GM21390 (cell line): Measurements from ENCODE around the gene DEDD.
"Not testable (repeated sequence)": the region's sequence is repeated elsewhere in the genome, so short reads cannot be mapped to it uniquely, and the experiment has no call there.

ENCODE experiments used
- ATAC-seq: cut with Tn5 transposase; IDR thresholded peaks from one replicate; pipeline ENCODE4 v1.9.1; 2021; ENCODE audit not compliant: unreplicated experiment

Gene DEDD

DNA sequence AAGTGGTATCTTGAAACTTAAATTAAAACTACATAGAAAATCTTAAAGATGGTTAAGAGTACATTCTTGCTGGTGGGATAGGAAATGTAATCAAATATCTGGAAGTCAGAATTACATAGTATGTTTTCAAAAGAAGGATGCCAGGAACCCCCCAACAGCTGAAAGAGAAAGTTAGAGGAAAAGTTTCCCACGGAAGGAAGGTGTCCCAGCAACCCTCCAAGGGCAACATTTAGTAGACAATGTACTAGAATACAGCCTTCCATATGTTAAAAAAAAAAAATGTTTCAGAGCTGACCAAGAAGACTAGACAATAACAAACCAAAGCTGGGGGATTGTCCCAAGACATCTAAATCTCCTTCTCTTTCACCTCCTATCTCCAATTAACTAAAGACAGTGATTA lies 2.2 kb downstream of the DEDD start:
- ATAC-seq, result no peak

DNA sequence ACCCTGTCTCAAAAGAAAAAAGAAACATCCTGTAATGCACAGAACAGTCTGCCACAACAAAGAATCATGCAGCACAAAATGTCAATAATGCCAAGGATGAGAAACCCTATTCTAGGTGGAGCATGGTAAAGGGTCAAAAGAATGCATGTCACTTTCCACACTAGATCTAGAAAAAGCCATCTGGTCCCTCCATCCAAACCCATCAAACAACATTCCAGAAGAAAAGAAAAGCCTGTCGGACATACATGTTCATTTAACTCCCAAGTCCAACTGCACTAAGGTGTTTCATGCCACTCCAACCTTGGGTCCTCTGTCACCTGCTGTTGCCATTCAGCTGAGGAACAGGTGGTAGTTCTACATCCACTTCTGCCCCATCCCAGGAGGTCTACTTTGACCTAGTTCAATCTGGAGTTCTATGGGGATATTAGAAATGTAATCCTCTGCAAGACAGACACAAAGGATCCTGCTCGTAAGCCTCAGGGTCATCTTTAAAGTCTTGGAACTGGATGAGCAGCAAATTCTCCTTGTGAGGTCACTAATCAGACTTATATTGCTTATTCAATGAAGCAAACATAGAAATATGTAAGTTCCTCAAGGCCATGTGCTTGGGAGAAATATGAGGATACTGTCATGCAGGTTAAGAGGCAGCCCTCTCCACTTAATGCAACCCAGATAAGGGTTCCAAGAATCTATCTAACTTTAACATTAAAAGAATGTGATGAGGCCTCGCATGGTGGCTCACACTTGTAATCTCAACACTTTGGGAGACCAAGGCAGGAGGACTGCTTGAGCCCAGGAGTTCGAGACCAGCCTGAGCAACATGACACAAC lies 3.7 kb downstream of the DEDD start:
- no peak for ATAC-seq

DNA sequence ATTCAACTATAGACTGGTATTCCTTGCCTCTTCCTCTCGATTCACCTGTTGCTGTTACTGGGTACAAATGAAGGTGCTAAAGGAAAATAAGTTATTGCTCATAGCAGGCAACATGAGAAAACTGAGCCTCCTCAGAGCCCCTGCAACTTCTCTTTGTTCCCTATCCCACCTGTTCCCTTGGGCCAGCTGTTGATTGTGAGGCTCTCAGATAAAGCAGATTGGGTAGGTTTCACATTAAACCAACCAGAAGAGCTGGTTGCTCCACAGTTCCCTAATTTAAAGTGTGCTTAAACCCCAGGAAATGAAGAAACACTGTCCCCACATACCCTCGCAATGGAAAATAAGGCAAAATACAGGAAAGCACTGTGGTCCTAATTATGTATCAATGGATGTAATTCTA lies 4.8 kb downstream of the DEDD start:
- ATAC-seq, result no peak

DNA sequence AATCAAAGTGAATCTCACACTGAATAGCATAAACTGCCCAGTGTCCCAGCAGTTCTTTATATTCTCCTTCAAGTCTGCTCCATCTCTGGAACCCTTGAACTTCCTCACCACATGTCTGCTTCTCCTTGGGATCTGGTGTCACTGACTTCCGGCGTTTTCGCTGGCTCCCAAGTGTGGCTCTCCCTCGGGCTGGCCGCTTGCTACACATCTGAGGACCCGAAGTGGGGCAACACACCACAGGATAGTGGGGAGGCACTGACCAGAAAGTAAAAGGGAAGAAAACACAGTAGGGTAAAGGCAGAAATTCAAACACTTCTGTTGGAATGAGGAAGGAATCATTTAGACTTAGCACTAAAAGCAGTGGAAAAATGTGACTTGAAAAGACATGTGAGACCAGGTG lies 9.5 kb downstream of the DEDD start:
- no peak for ATAC-seq

DNA sequence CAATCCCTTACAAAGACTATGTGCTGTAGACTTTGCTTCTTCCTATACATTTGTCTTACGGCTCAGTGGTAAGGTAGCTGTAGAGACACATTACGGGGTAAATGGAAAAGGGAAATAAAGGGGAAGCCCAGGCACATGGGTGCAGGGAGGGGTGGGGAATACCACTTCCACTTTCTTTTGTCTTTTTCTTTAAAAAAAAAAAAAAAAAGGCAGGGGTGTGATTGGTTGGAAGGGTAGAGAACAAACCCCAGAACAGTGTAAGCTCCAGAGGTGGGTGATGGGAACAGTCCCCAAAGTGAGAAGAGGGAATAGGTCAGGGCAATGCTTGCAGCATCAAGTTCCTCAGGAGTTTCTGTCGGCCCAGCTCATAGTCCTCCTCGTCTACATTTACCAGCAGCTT lies 10.6 kb downstream of the DEDD start:
- no peak for ATAC-seq

DNA sequence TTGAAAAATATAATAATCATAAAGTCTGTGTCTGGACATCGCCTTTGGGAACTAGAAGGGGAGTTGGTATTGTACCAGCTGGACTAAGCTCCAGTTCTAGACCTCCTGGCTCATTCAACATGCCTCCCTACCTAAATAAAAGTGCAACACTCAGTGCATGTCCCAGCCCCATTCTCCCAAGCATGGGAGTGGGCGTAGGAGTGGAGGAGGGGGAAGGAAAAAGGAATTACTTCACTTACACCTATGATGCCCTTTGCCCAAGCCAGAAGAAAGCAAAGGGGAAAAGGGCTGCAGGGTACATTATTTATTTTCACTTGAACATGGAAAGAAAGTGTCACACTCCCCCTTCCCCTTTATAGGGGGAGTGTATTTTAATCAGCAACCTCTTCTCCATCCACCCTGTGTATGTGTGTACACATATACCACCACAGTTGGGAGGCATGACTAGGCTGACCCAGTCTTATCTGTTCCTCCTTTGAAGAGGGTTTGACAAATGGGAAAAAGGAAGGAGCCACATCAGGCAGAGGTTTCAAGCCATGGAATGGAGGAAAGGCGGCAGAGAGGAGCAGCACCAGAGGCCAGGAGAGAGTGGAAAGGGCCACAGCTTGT lies 11.3 kb downstream of the DEDD start:
- ATAC-seq, result no peak

DNA sequence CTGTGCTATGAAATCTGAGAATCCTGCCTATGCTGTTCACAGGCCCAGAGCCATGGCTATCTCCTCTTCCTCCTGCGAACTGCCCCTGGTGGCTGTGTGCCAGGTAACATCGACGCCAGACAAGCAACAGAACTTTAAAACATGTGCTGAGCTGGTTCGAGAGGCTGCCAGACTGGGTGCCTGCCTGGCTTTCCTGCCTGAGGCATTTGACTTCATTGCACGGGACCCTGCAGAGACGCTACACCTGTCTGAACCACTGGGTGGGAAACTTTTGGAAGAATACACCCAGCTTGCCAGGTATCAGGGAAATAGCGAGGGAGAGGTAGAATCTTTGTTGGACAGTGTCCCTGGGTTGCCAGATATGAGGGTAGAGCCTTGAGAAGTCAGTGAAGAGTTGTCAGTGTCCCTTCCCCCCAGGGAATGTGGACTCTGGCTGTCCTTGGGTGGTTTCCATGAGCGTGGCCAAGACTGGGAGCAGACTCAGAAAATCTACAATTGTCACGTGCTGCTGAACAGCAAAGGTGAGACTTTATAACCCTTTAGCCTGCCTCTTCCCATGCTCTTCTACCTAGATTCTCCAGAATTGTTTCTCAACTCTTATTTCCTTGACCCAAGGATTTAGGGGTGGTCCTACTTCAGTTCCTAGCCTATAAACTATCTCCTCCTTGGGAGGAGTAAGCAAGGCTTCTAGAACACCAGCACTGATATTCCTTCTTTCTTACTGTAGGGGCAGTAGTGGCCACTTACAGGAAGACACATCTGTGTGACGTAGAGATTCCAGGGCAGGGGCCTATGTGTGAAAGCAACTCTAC lies 13.2 kb downstream of the DEDD start:
- ATAC-seq, result peak; percentile 46

DNA sequence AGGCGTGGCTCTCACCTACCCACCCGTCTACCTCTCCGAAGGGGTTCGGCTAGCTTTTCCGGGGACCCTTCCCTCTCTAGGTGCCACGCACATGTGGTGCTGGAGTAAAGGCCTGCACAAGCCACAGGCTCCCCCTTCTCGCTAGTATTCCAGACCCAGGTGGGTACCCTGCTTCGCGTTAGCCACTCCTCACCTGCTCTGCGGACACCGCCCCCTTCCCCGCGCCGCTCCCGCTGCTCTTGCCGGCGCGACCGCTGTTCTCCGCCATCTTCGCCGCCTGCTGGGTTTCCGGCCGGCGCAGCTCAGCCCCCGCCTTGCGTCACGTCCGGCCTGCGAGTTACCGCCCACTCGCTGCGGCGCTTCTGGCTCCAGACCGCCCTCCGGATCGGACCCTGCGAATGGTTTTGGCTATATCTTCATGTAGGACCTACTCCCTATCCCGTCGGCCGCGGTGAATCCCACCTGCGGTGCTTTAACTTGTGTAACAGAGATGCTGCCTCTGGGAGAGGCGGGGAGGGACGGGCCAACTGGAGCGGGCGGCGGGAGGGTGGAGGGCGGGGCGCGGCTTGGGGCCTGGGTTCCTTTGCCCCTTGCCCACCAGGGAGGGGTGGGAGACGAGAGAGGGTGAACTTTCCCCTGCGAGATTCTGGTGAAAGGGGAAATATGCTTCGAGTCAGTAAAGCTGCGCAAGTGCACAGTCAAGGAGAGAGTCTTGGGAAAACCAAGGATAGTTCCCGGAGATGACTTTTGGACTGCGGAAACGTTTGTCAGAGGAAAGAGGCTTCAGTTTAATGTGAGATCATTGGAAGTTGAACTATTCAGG lies 14.5 kb downstream of the DEDD start, which contains the start of the genes NIT1 and PFDN2:
Gene NIT1, plus strand, starts transcription at position 347 of the 823 bp plus-strand sequence. Its CDS starts 72 bp downstream, at position 419.
Gene PFDN2, minus strand, starts transcription at position 279 of the 823 bp plus-strand sequence. Its CDS starts 11 bp downstream, at position 268.
- ATAC-seq, result peak; percentile 77

DNA sequence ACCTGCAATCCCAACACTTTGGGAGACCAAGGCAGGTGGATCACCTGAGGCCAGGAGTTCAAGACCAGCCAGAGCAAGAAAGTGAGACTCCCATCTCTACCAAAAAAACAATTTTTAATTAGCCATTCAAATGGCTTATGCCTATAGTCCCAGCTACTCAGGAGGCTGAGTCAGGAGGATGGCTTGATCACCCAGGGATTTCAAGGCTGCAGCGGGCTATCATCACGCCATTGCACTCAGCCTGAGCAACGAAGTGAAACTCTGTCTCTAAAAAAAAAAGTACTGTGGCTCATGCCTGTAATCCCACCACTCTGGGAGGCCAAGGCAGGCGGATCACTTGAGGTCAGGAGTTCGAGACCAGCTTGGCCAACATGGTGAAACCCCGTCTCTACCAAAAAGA lies 16.5 kb downstream of the DEDD start:
- not testable (repeated sequence) for ATAC-seq

DNA sequence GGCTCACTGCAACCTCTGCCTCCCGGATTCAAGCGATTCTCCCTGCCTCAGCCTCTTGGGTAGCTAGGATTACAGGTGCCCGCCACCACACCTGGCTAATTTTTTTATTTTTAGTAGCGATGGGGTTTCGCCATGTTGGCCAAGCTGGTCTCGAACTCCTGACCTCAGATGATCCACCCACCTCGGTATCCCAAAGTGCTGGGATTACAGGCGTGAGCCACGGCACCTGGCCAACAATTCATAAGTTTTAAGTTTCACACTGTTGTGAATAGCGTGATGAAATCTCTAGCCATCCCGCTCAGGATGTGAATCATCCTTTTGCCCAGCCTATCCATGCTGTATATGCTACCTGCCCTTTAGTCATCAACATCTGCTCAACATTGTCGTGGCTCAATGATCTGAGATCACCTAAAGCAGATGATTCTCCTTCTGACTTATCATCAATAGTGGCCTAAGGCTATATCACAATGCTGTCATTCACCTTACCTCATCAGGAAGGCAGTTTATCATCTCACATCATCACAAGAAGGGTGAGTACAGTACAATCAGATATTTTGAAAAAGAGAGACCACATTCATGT lies 17.2 kb downstream of the DEDD start:
- no peak for ATAC-seq

DNA sequence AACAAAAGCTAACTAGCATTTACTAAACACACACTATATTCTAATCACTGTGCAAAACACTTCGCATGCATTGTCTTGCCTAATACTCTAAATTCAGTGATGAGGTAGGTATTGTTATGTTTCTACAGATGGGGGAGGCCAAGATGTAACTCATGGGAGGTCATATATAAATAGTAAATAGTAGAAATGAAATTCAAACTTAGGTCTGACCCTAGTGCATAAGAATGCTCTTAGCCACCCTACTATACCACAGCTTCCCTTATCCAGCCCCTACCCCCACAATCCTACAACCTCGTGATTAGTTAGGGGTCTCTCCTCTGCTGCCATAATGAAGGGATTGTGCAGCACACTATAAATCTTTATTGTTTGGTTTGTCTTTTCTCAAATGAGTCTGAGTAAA lies 17.9 kb downstream of the DEDD start:
- no peak for ATAC-seq

DNA sequence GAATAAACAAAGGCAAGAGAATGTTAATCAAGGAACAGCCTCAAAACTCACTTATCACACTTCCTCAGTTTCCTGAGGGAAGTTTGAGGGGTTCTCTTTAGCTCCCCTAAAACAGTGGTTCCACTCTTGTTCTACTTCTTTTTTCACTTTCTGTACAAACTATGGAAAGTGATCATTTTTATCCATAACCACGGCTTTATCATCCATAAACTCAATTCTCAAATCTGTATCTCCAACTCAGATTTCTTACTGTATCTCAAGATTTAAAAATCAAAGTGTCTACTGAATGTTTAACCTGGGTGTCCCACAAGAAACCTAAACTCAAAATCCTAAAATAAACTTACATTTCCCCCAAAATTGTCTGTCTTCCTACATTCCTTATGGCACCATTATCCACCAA lies 18.6 kb downstream of the DEDD start:
- ATAC-seq, result no peak

DNA sequence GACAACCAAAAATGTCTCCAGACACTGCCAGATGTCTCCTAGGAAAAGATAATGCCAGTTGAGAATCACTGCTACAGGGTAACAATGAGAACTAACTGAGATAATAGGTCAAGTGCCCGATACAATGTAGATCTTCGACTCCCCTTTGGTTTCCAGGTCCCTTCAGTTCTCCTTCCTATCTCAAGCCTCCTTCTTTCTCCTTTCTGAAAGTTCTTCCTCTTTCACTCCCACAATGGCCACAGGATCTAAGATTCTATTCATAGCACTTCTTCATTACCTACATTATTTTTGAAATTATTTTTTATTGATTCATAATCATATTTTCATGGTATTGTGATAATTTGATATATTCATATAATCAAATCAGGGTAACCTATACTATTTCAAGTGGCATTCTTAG lies 20.9 kb downstream of the DEDD start:
- ATAC-seq, result no peak

DNA sequence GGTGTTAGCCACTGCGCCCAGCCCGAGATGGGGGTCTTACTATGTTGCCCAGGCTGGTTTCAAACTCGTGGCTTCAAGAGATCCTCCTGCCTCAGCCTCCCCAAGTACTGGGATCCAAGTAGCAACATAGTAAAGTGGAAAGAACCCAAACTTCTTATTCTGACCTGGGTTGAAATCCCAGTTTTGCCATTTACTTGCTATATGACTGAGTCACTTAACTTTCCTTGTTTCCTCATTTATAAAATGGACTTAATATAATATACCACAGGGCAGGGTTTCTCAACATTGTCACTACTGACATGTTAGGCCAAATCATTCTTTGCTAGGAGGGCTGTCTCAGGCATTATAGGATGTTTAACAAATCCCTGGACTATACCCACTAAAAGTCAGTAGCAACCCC lies 21.4 kb downstream of the DEDD start:
- ATAC-seq, result no peak

DNA sequence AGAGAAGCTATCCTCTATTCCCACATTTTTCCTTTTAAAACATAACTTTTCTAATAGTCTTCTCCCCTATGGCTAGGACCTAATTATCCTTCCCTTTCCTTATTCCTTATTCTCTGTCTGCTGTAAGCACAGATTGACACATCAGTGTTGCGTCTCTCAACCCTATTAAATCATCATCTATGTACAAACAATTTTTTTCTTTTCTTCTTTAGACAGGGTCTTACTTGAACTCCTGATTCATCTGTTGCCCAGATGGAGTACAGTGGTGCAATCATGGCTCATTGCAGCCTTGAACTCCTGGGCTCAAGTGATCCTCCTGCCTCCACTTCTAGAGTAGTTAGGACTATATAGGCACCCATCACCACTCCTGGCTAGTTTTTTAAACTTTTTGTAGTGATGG lies 26.0 kb downstream of the DEDD start:
- ATAC-seq, result no peak

DNA sequence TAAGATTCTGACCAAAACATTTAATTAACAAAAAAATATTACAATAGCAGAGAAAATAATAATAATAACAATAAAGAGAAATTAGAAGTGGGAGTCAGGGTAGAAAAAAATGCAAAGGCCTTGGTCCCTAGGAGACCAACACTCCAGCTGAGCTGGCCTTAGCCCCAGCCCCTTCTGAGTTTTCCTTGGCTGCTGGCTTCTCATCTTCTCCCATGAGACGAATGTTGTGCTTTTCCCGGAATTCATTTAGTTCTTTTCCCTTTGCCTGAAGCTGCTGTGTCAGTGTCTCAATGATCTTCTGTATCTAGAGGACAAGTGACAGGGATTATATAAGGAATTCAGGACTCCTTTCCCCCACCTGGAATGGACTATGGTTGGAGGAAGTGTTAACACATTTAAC lies 31.9 kb downstream of the DEDD start:
- ATAC-seq, result no peak

DNA sequence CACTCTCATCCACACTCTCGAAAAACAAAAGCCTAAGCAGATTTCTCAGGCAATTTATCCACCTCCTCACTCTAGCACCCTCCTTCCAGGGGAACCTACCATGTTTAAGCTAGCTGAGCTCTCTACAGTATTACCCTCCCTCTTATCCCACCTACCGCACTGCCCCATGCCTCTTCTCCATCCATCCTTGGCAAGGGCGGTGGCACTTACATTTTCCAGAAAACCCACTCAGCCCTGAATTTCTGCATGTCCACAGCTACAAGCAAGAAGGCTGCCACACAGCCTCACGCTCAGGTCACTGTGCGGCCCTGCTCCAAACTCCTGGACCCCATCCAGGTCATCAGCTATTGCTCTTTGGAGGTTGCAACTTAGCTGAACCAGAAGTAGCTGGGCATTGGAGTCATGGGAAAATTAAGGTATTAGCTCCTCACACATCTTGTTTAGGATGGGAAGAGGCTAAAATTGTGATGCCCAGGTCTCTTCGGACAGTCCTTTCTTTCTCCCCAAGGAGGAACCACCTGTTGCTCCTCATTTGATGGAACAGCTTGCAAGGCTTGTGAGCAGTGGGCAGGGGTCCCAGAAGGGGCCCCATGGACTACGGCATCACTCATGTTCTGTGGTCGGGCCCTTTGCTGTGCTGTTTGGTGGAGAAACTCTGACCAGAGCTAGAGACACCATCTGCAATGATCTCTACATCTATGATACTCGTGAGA lies 33.2 kb downstream of the DEDD start:
- no peak for ATAC-seq

DNA sequence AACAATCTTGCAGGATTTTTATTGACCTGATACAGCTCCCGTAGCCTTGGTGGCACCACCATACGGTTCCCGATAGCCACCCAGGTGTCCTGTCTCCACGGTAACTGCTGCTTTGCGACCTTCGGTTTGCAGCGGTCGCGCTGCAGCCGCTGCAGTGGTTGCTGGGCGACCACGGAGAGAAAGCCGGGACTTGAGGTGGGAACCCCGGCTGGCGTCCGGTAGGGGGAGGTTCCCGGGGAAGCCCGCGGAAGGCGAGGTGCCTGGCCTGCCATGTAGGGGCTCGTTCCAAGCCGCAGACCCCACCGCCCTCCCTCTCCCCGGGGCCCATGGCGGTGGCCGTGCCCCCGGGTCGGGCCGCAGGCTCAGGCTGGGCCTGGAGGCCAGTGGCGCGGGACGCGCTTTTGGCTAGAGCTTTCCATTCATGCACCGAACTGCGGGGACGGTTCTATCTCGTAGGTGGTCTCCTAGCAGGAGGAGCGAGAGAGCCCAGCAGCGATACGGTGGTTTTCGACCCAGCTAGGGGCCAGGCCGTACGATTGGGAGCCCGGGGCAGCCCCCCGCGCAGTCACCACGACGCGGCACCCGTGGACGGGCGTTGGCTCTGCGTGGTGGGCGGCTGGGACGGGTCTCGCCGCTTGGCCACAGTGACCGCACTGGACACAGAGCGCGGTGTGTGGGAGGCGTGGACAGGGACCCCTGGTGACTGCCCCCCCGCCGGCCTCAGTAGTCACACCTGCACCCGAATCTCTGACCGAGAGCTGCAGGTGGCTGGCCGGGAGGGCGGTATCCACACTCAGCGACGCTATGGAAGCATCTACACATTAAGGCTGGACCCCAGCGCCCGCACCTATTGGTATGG lies 34.0 kb downstream of the DEDD start, which contains the start of gene KLHDC9:
Gene KLHDC9, plus strand, starts transcription at position 152 of the 859 bp plus-strand sequence. Its CDS starts 175 bp downstream, at position 327.
- ATAC-seq, result peak; percentile 73

DNA sequence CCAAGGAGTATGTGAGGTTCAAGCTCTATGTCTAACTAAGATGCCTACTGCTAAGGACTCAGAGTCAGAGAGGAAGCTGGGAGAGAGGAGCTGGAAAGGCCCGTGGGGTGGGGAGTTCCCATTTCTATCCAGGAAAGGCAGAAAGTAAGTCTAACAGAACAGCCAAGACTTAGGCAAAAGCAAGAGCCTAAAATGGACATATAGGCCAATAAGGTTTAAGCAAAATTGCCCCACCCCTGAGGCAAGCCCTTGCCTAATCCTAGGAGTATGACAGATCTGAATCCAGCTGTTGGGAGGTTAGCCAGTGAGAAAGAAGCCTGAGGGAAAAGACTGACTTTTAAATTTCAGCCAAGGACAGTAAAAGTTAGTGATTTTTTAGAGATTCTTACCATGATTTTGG lies 35.9 kb downstream of the DEDD start:
- no peak for ATAC-seq
